Measurements from ENCODE around the gene STARD10. TPM values are rescaled to one million over a fixed set of nuclear protein-coding genes. Genes with fewer than 3 reads are reported as not detected.

Gene STARD10
- total and polyA plus RNA-seq, 9 of the 15 experiments (the other 6 are each of a cell fraction or from before 2014, with no cell fraction given) = 0.15 to 52.9 (median 32.3) TPM

GRCh38 chr11:72776117-72776843 lies 17.6 kb downstream of the STARD10 start (continued):
- TF ChIP-seq OTX1 (CRISPR knock-in tag; IDR thresholded peaks at IDR 0.05) = no peak
- no peak for TF ChIP-seq MXI1 (IDR thresholded peaks at IDR 0.05; ENCODE audit: low read depth, low read length)
- TF ChIP-seq DPF2 (IDR thresholded peaks at IDR 0.05) = peak; percentile 96
- no peak for TF ChIP-seq HNRNPUL1 (IDR thresholded peaks at IDR 0.05; ENCODE audit: low read length)
- no peak for TF ChIP-seq FOS (IDR thresholded peaks at IDR 0.05; ENCODE audit: extremely low read depth, insufficient read length)
- TF ChIP-seq KDM2B (CRISPR knock-in tag; IDR thresholded peaks at IDR 0.05) = no peak
- no peak for TF ChIP-seq GTF2F1 (IDR thresholded peaks at IDR 0.05; ENCODE audit: low read depth, low read length)
- no peak for TF ChIP-seq ZNF124 (CRISPR knock-in tag; IDR thresholded peaks at IDR 0.05)
- peak; percentile 74; the same call in 1 of the 2 replicates for TF ChIP-seq NCOA1 (IDR thresholded peaks at IDR 0.05; ENCODE audit: low read depth)
- peak; percentile 65; the same call in 1 of the 2 replicates for TF ChIP-seq ZSCAN29 (IDR thresholded peaks at IDR 0.05)
- no peak for TF ChIP-seq E2F5 (CRISPR knock-in tag; IDR thresholded peaks at IDR 0.05)
- TF ChIP-seq FUS (optimal IDR thresholded peaks at IDR 0.05; ENCODE audit: low read depth, low read length) = no peak
- no peak for TF ChIP-seq GTF2E2 (tag; IDR thresholded peaks at IDR 0.05)
- peak; percentile 90 for TF ChIP-seq MAFF (IDR thresholded peaks at IDR 0.05; ENCODE audit: low read length)
- TF ChIP-seq BHLHE40 (IDR thresholded peaks at IDR 0.05; ENCODE audit: low read length) = peak; percentile 23; the same call in 1 of the 2 replicates
- TF ChIP-seq ZNF778 (CRISPR knock-in tag; IDR thresholded peaks at IDR 0.05) = no peak
- TF ChIP-seq TAF1 (IDR thresholded peaks at IDR 0.05; ENCODE audit: control insufficient read depth, extremely low read depth, insufficient read depth, low read length, severe bottlenecking) = peak; percentile 57
- peak; percentile 85; the same call in 1 of the 2 replicates for TF ChIP-seq EP300 (IDR thresholded peaks at IDR 0.05; ENCODE audit: low read length)
- TF ChIP-seq NCOR1 (IDR thresholded peaks at IDR 0.05) = peak; percentile 86
- no peak for TF ChIP-seq ZNF655 (CRISPR knock-in tag; IDR thresholded peaks at IDR 0.05)
- TF ChIP-seq E4F1 (CRISPR knock-in tag; IDR thresholded peaks at IDR 0.05; ENCODE audit: borderline replicate concordance) = no peak
- TF ChIP-seq ZC3H8 (IDR thresholded peaks at IDR 0.05) = no peak
- TF ChIP-seq ZEB2 (IDR thresholded peaks at IDR 0.05) = peak; percentile 70; the same call in 1 of the 2 replicates
- no peak for TF ChIP-seq ZBTB8A (IDR thresholded peaks at IDR 0.05; ENCODE audit: partially characterized antibody)
- no peak for TF ChIP-seq CSDE1 (IDR thresholded peaks at IDR 0.05)
- peak; percentile 61 to 70 for TF ChIP-seq NRF1 (conservative IDR thresholded peaks at IDR 0.05 in 1 of 2, IDR thresholded peaks at IDR 0.05 in 1 of 2)
- no peak; the same call in 1 of the 2 replicates for TF ChIP-seq ZBTB26 (CRISPR knock-in tag; IDR thresholded peaks at IDR 0.05)

Measured in K562 (cell line).